ENCODE measurements around the gene EGR4.
"Not testable (repeated sequence)": the region's sequence is repeated elsewhere in the genome, so short reads cannot be mapped to it uniquely, and the experiment has no call there.

Gene EGR4

GRCh38 chr2:73265298-73266060 lies 27.9 kb downstream of the EGR4 start (continued):
- TF ChIP-seq ISL1 (CRISPR knock-in tag; IDR thresholded peaks at IDR 0.05) = no peak
- no peak for TF ChIP-seq POU6F1 (CRISPR knock-in tag; IDR thresholded peaks at IDR 0.05; ENCODE audit: borderline replicate concordance, low read depth)
- no peak for TF ChIP-seq CSDC2 (CRISPR knock-in tag; IDR thresholded peaks at IDR 0.05)

- ATAC-seq = no peak
These were observed 28.6 kb downstream of the EGR4 start for GRCh38 chr2:73264783-73265182.

GRCh38 chr2:73264332-73264606 lies 29.1 kb downstream of the EGR4 start:
- TF ChIP-seq ZC3H10 (CRISPR knock-in tag; IDR thresholded peaks at IDR 0.05) = no peak
- no peak for TF ChIP-seq ZFP3 (CRISPR knock-in tag; IDR thresholded peaks at IDR 0.05)
- TF ChIP-seq POU6F1 (CRISPR knock-in tag; IDR thresholded peaks at IDR 0.05; ENCODE audit: borderline replicate concordance, low read depth) = no peak
- TF ChIP-seq PPARA (CRISPR knock-in tag; IDR thresholded peaks at IDR 0.05; ENCODE audit: borderline replicate concordance) = no peak
- no peak for TF ChIP-seq TSHZ2 (CRISPR knock-in tag; IDR thresholded peaks at IDR 0.05)
- no peak for TF ChIP-seq TCF4 (CRISPR knock-in tag; IDR thresholded peaks at IDR 0.05; ENCODE audit: borderline replicate concordance)
- no peak for TF ChIP-seq CSRNP3 (CRISPR knock-in tag; IDR thresholded peaks at IDR 0.05)
- TF ChIP-seq ZNF70 (CRISPR knock-in tag; IDR thresholded peaks at IDR 0.05) = no peak
- TF ChIP-seq ZFP30 (CRISPR knock-in tag; IDR thresholded peaks at IDR 0.05) = no peak
- no peak for TF ChIP-seq ZNF8 (CRISPR knock-in tag; IDR thresholded peaks at IDR 0.05)
- TF ChIP-seq GLIS3 (CRISPR knock-in tag; IDR thresholded peaks at IDR 0.05) = no peak
- TF ChIP-seq ISL1 (CRISPR knock-in tag; IDR thresholded peaks at IDR 0.05) = no peak
- no peak for TF ChIP-seq RARB (CRISPR knock-in tag; IDR thresholded peaks at IDR 0.05)
- TF ChIP-seq ESRRG (CRISPR knock-in tag; IDR thresholded peaks at IDR 0.05) = no peak
- no peak for TF ChIP-seq OSR1 (CRISPR knock-in tag; IDR thresholded peaks at IDR 0.05)
- no peak for TF ChIP-seq ZNF565 (CRISPR knock-in tag; conservative IDR thresholded peaks at IDR 0.05; ENCODE audit: low read depth)
- ATAC-seq = no peak

More at GRCh38 chr2:73264783-73265182, 28.6 kb downstream of the EGR4 start:
- no peak for TF ChIP-seq ESRRG (CRISPR knock-in tag; IDR thresholded peaks at IDR 0.05)

- no peak for ATAC-seq
- TF ChIP-seq ARNTL (CRISPR knock-in tag; IDR thresholded peaks at IDR 0.05; ENCODE audit: borderline replicate concordance, low read depth) (no peak), ZFP3 (CRISPR knock-in tag; IDR thresholded peaks at IDR 0.05) (no peak), TCF4 (CRISPR knock-in tag; IDR thresholded peaks at IDR 0.05; ENCODE audit: borderline replicate concordance) (no peak), PATZ1 (CRISPR knock-in tag; IDR thresholded peaks at IDR 0.05; ENCODE audit: borderline replicate concordance) (no peak), SNAI2 (CRISPR knock-in tag; IDR thresholded peaks at IDR 0.05) (no peak), TOX (CRISPR knock-in tag; IDR thresholded peaks at IDR 0.05; ENCODE audit: borderline replicate concordance) (no peak), RARB (CRISPR knock-in tag; IDR thresholded peaks at IDR 0.05) (no peak), ZFP30 (CRISPR knock-in tag; IDR thresholded peaks at IDR 0.05) (no peak), CSDC2 (CRISPR knock-in tag; IDR thresholded peaks at IDR 0.05) (no peak), ZNF8 (CRISPR knock-in tag; IDR thresholded peaks at IDR 0.05) (no peak)
These were observed 29.6 kb downstream of the EGR4 start for GRCh38 chr2:73263540-73264331.

- ATAC-seq = not testable (repeated sequence)
These were observed 30.5 kb downstream of the EGR4 start for GRCh38 chr2:73262691-73263429.
